ENCODE data around the gene SPAG16. TPM values are rescaled to one million over a fixed set of nuclear protein-coding genes. Genes with fewer than 3 reads are reported as not detected.
A peak's percentile ranks its signal among the peaks of the same experiment; 100 is the strongest.

SPAG16 gene
- total and polyA plus RNA-seq, 2 donors (not counting 1 experiment from before 2014, with no cell fraction given): 24.1 to 36.8 TPM

DNA sequence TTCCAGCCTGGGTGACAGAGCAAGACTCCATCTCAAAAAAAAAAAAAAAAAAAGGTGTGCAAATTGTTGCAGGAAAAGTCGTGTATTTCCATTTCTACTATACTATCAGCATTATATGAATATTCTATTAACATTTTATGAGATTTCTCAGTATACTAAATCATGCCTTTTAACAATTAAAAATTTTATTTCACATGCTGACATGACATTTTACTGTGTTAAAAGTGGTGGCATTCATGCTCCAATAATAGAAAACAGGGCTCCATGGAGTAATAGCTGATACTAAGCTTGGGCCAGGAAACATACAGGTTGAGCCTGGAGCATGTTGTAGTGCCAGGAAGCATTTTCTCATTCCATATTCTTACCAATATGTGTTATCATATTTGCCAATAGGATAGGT, 141.4 kb downstream of the SPAG16 start:
- no peak for TF ChIP-seq EZH2 (IDR thresholded peaks at IDR 0.05; ENCODE audit: low read length, missing control alignments)
- H3K79me2 ChIP-seq (ENCODE audit: control insufficient read depth, insufficient read depth, low read length): no peaks in the 10 kb centered on the region
- H4K20me1 ChIP-seq (ENCODE audit: control insufficient read depth, extremely low read depth, insufficient read depth, low read length): no peaks in the 10 kb centered on the region
- no peak overlapping the region for H3K27ac ChIP-seq (ENCODE audit: insufficient read depth, low read length)
- H3K4me1 ChIP-seq (ENCODE audit: control insufficient read depth, extremely low read depth, insufficient read depth, low read length): no peaks in the 10 kb centered on the region
- no peaks in the 10 kb centered on the region for H3K36me3 ChIP-seq (ENCODE audit: control insufficient read depth, insufficient read depth, low read length)
- no peaks in the 10 kb centered on the region for H3K9me3 ChIP-seq (ENCODE audit: control insufficient read depth, insufficient read depth, low read depth, low read length)
- no peak overlapping the region for H3K4me2 ChIP-seq (ENCODE audit: extremely low read depth, insufficient read depth, low read length)
- no peak overlapping the region for H3K9ac ChIP-seq (ENCODE audit: insufficient read depth, low read length)
- no peak overlapping the region for H3K4me3 ChIP-seq (replicated peaks in 1 of 4; ENCODE audit: control extremely low read depth in 1 of 4, insufficient read depth in 1 of 4, low read depth in 3 of 4, low read length in 4 of 4)
- H2AFZ ChIP-seq (ENCODE audit: low read length): no peak overlapping the region
- no peak for DNase-seq (ENCODE audit: low read depth in 2 of 2)
- no peaks in the 10 kb centered on the region for H3K27me3 ChIP-seq (ENCODE audit: control insufficient read depth, insufficient read depth, low read length)

DNA sequence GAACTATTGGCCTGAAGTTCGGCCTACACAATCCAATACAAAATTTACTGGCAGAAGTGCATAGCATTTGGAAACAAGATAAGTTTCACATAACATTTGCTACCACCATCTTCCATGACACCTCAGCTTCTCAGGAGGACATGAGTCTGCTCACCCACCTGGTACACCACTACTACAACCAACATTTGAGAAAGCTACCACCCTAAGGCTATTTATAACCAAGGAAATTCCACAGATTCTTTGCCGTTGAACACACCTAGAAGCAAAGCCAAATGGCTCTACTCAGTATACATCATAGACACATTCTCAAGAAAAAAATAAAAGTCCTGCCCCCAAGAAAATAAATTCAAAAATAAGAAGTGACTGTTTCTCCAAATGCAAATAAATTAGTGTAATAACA, 145.3 kb downstream of the SPAG16 start:
- Histone ChIP-seq H2AFZ (ENCODE audit: low read length) (no peak overlapping the region), H3K4me2 (ENCODE audit: extremely low read depth, insufficient read depth, low read length) (no peak overlapping the region), H3K4me1 (ENCODE audit: control insufficient read depth, extremely low read depth, insufficient read depth, low read length) (no peaks in the 10 kb centered on the region), H3K4me3 (replicated peaks in 1 of 4; ENCODE audit: control extremely low read depth in 1 of 4, insufficient read depth in 1 of 4, low read depth in 3 of 4, low read length in 4 of 4) (no peak overlapping the region), H3K36me3 (ENCODE audit: control insufficient read depth, insufficient read depth, low read length) (no peaks in the 10 kb centered on the region), H3K27ac (ENCODE audit: insufficient read depth, low read length) (no peak overlapping the region), H3K9me3 (ENCODE audit: control insufficient read depth, insufficient read depth, low read depth, low read length) (no peaks in the 10 kb centered on the region), H3K27me3 (ENCODE audit: control insufficient read depth, insufficient read depth, low read length) (no peaks in the 10 kb centered on the region), H3K79me2 (ENCODE audit: control insufficient read depth, insufficient read depth, low read length) (no peaks in the 10 kb centered on the region), H3K9ac (ENCODE audit: insufficient read depth, low read length) (no peak overlapping the region), H4K20me1 (ENCODE audit: control insufficient read depth, extremely low read depth, insufficient read depth, low read length) (no peaks in the 10 kb centered on the region)
- TF ChIP-seq EZH2 (IDR thresholded peaks at IDR 0.05; ENCODE audit: low read length, missing control alignments) (no peak), CTCF (conservative IDR thresholded peaks at IDR 0.05 in 1 of 2, IDR thresholded peaks at IDR 0.05 in 1 of 2; ENCODE audit: low read depth in 1 of 2, low read length in 2 of 2) (no peak)
- peak in 1 of 2 donors; percentile 75 for DNase-seq (ENCODE audit: low read depth in 2 of 2)

DNA sequence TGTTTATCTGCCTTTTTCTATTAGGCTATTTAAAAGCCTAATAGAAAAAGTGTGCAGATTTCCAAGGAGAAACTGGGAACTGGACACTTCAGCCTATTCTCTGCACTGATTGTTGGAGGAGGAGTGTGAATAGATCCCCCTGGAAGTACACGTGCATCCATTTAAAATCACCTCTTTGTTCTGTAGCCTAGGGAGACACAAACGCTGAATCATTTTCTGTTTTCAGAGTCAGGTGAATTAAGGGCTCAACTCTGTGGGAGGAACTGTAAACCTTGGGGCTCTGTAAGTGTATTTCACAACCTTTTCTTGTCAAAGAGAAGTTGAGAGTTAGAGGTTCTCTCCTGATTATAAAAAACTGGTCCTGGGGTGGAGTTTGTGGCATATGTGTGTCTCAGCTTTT, 159.7 kb downstream of the SPAG16 start:
- Histone ChIP-seq H3K9me3 (ENCODE audit: control insufficient read depth, insufficient read depth, low read depth, low read length) (no peaks in the 10 kb centered on the region), H3K79me2 (ENCODE audit: control insufficient read depth, insufficient read depth, low read length) (no peaks in the 10 kb centered on the region), H3K27ac (ENCODE audit: insufficient read depth, low read length) (no peak overlapping the region), H3K4me1 (ENCODE audit: control insufficient read depth, extremely low read depth, insufficient read depth, low read length) (no peaks in the 10 kb centered on the region), H3K9ac (ENCODE audit: insufficient read depth, low read length) (no peak overlapping the region), H4K20me1 (ENCODE audit: control insufficient read depth, extremely low read depth, insufficient read depth, low read length) (no peaks in the 10 kb centered on the region), H3K4me2 (ENCODE audit: extremely low read depth, insufficient read depth, low read length) (no peak overlapping the region), H2AFZ (ENCODE audit: low read length) (no peak overlapping the region), H3K4me3 (replicated peaks in 1 of 4; ENCODE audit: control extremely low read depth in 1 of 4, insufficient read depth in 1 of 4, low read depth in 3 of 4, low read length in 4 of 4) (no peak overlapping the region), H3K27me3 (ENCODE audit: control insufficient read depth, insufficient read depth, low read length) (no peaks in the 10 kb centered on the region), H3K36me3 (ENCODE audit: control insufficient read depth, insufficient read depth, low read length) (no peaks in the 10 kb centered on the region)
- no peak for DNase-seq (ENCODE audit: low read depth in 2 of 2)
- TF ChIP-seq CTCF (conservative IDR thresholded peaks at IDR 0.05 in 1 of 2, IDR thresholded peaks at IDR 0.05 in 1 of 2; ENCODE audit: low read depth in 1 of 2, low read length in 2 of 2) (no peak), EZH2 (IDR thresholded peaks at IDR 0.05; ENCODE audit: low read length, missing control alignments) (no peak)

Data from fibroblast of lung (primary cell).